ENCODE measurements around the gene TMEM200B. TPM values are rescaled to one million over a fixed set of nuclear protein-coding genes. Genes with fewer than 3 reads are reported as not detected.

Gene TMEM200B
- total and polyA plus RNA-seq, 8 donors, result 5.7 to 16.0 (median 13.9) TPM

DNA sequence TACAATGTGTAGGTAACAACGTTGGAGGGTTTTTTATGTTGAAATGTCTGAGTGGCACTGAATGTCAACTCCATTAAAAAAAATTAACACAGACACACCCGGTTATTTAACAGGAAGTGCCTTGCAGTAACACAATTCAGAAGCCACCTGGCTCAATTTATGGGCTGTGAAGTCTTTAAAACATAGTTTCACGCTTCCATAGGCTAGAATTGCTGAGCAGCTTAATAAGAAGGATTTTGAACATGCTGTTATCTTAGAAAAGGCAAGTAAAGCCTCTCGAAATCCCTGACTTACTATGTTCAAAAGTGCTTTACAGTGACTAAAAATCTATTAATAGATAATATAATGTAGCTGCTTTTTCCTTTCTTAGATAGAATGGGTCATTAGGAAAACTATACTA is 38.3 kb upstream of the TMEM200B start:
- peaks cover 6 to 51% of the 10 kb centered on the region in 2 donors for H3K4me1 ChIP-seq
- DNase-seq (no peak), ATAC-seq (peak; percentile 32)
- H3K9me3 ChIP-seq, result no peaks in the 10 kb centered on the region
- H3K4me3 ChIP-seq, result no peak overlapping the region
- peak overlapping the region in 1 of 2 donors; percentile 41 for H3K27ac ChIP-seq
- intact Hi-C loops (cut with DNase I), result no loop called here
- no peak for TF ChIP-seq CTCF (IDR thresholded peaks at IDR 0.05)
- H3K27me3 ChIP-seq, result no peaks in the 10 kb centered on the region
- peaks cover 0 to 83% of the 10 kb centered on the region in 2 donors for H3K36me3 ChIP-seq

DNA sequence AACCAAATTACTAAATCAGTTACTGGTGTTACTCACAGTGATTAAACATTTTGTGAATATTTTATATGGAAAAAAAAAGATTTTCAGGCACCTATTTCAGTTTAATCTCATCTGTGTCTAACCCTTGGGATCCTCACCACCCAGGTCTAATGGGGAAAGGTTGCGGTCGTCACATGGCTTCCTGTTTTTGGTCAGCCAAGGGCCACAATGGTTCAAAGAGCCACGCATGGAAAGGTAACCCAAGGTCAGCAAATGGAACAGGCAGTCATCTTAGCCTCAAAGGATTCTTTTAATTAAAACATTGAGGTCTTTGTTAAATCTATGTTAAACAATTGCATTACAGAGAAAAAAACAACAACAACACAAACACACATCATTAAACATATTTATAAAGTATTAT is 36.1 kb upstream of the TMEM200B start:
- intact Hi-C loops (cut with DNase I), result no loop called here
- Histone ChIP-seq H3K4me1 (peaks cover 8 to 47% of the 10 kb centered on the region in 2 donors), H3K4me3 (no peak overlapping the region), H3K36me3 (peaks cover 0 to 84% of the 10 kb centered on the region in 2 donors), H3K9me3 (no peaks in the 10 kb centered on the region), H3K27ac (no peak overlapping the region), H3K27me3 (no peaks in the 10 kb centered on the region)
- no peak for TF ChIP-seq CTCF (IDR thresholded peaks at IDR 0.05)
- no peak for DNase-seq
- ATAC-seq, result no peak

DNA sequence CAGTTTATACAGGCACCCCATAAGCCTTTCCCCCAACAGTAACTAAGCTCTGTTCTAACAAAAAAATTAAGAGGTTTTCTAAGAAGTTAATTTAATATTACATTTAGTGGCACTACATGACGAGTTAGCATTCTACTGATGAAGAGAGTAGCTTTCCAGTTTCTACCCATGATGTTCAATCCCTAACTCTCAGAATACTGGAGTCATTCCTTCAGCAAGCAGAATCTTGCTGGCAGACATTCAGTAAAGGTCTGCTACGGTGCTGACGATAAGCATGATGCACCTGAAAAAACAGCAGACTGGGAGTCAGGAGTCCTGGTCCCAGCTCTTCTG is 33.5 kb upstream of the TMEM200B start:
- no peak for DNase-seq
- peaks cover 6 to 36% of the 10 kb centered on the region in 2 donors for H3K4me1 ChIP-seq
- H3K27me3 ChIP-seq, result no peaks in the 10 kb centered on the region
- intact Hi-C loops (cut with DNase I), result no loop called here
- TF ChIP-seq CTCF (IDR thresholded peaks at IDR 0.05), result no peak
- H3K4me3 ChIP-seq, result no peak overlapping the region
- no peak for ATAC-seq
- peak overlapping the region in 1 of 2 donors; percentile 33 for H3K27ac ChIP-seq
- H3K9me3 ChIP-seq, result no peaks in the 10 kb centered on the region
- H3K36me3 ChIP-seq, result peaks cover 6 to 92% of the 10 kb centered on the region in 2 donors

GRCh38 chr1:29156543-29157268 is 33.0 kb upstream of the TMEM200B start:
- H3K27ac ChIP-seq, result peak overlapping the region in 1 of 2 donors; percentile 33
- peak; percentile 45 for ATAC-seq

More at GRCh38 chr1:29156543-29157268, 33.0 kb upstream of the TMEM200B start:
- Histone ChIP-seq H3K4me1 (peaks cover 4 to 31% of the 10 kb centered on the region in 2 donors), H3K4me3 (no peak overlapping the region), H3K36me3 (peaks cover 6 to 93% of the 10 kb centered on the region in 2 donors), H3K9me3 (no peaks in the 10 kb centered on the region), H3K27me3 (no peaks in the 10 kb centered on the region)
- intact Hi-C loops (cut with DNase I), result no loop called here
- no peak for DNase-seq
- no peak for TF ChIP-seq CTCF (IDR thresholded peaks at IDR 0.05)

Measured in left lung (tissue), 10 donors.